ENCODE measurements around the gene OVCA2. TPM values are rescaled to one million over a fixed set of nuclear protein-coding genes. Genes with fewer than 3 reads are reported as not detected.

Gene OVCA2
- total RNA-seq, 6 donors from 2014 or later = 20.1 to 56.1 (median 33.5) TPM

DNA sequence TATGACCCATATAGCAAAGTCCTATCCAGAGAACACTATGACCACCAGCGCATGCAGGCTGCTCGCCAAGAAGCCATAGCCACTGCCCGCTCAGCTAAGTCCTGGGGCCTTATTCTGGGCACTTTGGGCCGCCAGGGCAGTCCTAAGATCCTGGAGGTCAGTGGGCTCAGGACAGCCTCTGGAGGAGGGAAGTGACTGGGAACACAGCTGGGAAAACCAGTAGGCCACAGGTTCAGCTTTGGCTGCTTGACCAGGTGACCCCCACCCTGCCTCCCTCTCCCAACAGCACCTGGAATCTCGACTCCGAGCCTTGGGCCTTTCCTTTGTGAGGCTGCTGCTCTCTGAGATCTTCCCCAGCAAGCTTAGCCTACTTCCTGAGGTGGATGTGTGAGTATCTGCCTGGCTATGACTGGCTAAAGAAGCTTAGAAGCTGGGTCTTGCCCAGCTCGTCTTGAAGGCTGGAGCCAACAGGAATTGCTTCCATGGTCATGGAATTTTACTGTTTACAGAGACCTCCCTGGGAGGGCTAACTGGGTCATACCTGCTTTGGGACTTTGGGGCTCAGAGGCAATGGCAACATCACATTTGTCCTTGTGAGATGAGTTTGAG, 1.5 kb upstream of the OVCA2 start:
- peaks cover 10 to 24% (median 21%) of the 10 kb centered on the region in 4 donors for H3K4me1 ChIP-seq
- no peaks in the 10 kb centered on the region for H3K27me3 ChIP-seq
- ATAC-seq (ENCODE audit: low FRiP score in 2 of 2) (no peak), DNase-seq (no peak)
- H3K4me3 ChIP-seq = no peak overlapping the region
- no peak overlapping the region for H3K27ac ChIP-seq
- no peaks in the 10 kb centered on the region for H3K9me3 ChIP-seq
- no peak for TF ChIP-seq POLR2A (IDR thresholded peaks at IDR 0.05)
- TF ChIP-seq EP300 (IDR thresholded peaks at IDR 0.05) = no peak
- no peak for TF ChIP-seq CTCF (IDR thresholded peaks at IDR 0.05)
- TF ChIP-seq POLR2AphosphoS5 (IDR thresholded peaks at IDR 0.05) = no peak
- peaks cover 2 to 48% (median 37%) of the 10 kb centered on the region in 4 donors for H3K36me3 ChIP-seq
- WGBS, 2 donors = 88 to 92% methylated on average over 5 to 7 of the region's 7 CpGs

- H3K9me3 ChIP-seq = no peaks in the 10 kb centered on the region
- peaks cover 2 to 43% (median 32%) of the 10 kb centered on the region in 4 donors for H3K36me3 ChIP-seq
- DNase-seq = no peak
- ATAC-seq (ENCODE audit: low FRiP score in 2 of 2) = no peak
- H3K27me3 ChIP-seq = no peaks in the 10 kb centered on the region
- no peak for TF ChIP-seq POLR2AphosphoS5 (IDR thresholded peaks at IDR 0.05)
- TF ChIP-seq POLR2A (IDR thresholded peaks at IDR 0.05) = no peak
- TF ChIP-seq CTCF (IDR thresholded peaks at IDR 0.05) = no peak
- no peak for TF ChIP-seq EP300 (IDR thresholded peaks at IDR 0.05)
- WGBS, 2 donors = 42 to 47% methylated on average over 14 to 16 of the region's 16 CpGs
- peaks cover 10 to 24% (median 21%) of the 10 kb centered on the region in 4 donors for H3K4me1 ChIP-seq
- peak overlapping the region; percentile 90 to 94 (median 92) for H3K27ac ChIP-seq
- peak overlapping the region; percentile 61 to 90 (median 83) for H3K4me3 ChIP-seq
These were observed 771 bp upstream of the OVCA2 start for GRCh38 chr17:2040942-2041560.

GRCh38 chr17:2042390-2042847, 597 bp downstream of the OVCA2 start:
- H3K36me3 ChIP-seq = peaks cover 2 to 29% (median 18%) of the 10 kb centered on the region in 4 donors
- H3K9me3 ChIP-seq = no peaks in the 10 kb centered on the region
- TF ChIP-seq CTCF (IDR thresholded peaks at IDR 0.05) (no peak), POLR2A (IDR thresholded peaks at IDR 0.05) (no peak), POLR2AphosphoS5 (IDR thresholded peaks at IDR 0.05) (no peak), EP300 (IDR thresholded peaks at IDR 0.05) (no peak)
- peak in 1 of 2 donors; percentile 1 for ATAC-seq (ENCODE audit: low FRiP score in 2 of 2)
- no peaks in the 10 kb centered on the region for H3K27me3 ChIP-seq
- H3K27ac ChIP-seq = peak overlapping the region; percentile 90 to 94 (median 92)
- peak overlapping the region; percentile 61 to 90 (median 83) for H3K4me3 ChIP-seq
- peaks cover 10 to 24% (median 21%) of the 10 kb centered on the region in 4 donors for H3K4me1 ChIP-seq
- WGBS, 2 donors = 19 to 21% methylated on average over 17 of the region's 17 CpGs
- no peak for DNase-seq

DNA sequence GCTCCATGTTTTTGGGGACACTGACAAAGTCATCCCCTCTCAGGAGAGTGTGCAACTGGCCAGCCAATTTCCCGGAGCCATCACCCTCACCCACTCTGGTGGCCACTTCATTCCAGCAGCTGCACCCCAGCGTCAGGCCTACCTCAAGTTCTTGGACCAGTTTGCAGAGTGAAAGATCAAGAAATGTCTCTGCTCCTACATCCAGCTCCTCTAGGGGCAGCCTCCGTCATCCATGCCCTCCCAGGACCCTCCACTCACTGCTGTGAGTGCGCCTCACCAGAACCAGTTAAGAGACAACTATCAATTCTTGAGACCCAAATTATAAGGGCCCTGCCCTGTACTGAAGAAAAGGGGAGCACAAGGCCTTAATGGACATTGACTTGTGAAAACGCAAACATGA, 1.1 kb downstream of the OVCA2 start:
- TF ChIP-seq POLR2A (IDR thresholded peaks at IDR 0.05) (no peak), POLR2AphosphoS5 (IDR thresholded peaks at IDR 0.05) (no peak), CTCF (IDR thresholded peaks at IDR 0.05) (no peak), EP300 (IDR thresholded peaks at IDR 0.05) (no peak)
- ATAC-seq (ENCODE audit: low FRiP score in 2 of 2) (no peak), DNase-seq (no peak)
- Histone ChIP-seq H3K27ac (peak overlapping the region; percentile 90 to 94 (median 92)), H3K36me3 (peaks cover 2 to 25% (median 14%) of the 10 kb centered on the region in 4 donors), H3K4me3 (peak overlapping the region in 3 of 4 donors; percentile 61 to 90 (median 89)), H3K4me1 (peaks cover 10 to 24% (median 21%) of the 10 kb centered on the region in 4 donors), H3K27me3 (no peaks in the 10 kb centered on the region), H3K9me3 (no peaks in the 10 kb centered on the region)
- WGBS, 2 donors = 84 to 91% methylated on average over 5 of the region's 5 CpGs

All from upper lobe of left lung (tissue), 6 donors.